GM21529 (cell line): Measurements from ENCODE around the gene PLET1.

Source experiments
- ATAC-seq: cut with Tn5 transposase; IDR thresholded peaks from one replicate; pipeline ENCODE4 v1.9.1; 2021; ENCODE audit not compliant: unreplicated experiment

Gene PLET1

DNA sequence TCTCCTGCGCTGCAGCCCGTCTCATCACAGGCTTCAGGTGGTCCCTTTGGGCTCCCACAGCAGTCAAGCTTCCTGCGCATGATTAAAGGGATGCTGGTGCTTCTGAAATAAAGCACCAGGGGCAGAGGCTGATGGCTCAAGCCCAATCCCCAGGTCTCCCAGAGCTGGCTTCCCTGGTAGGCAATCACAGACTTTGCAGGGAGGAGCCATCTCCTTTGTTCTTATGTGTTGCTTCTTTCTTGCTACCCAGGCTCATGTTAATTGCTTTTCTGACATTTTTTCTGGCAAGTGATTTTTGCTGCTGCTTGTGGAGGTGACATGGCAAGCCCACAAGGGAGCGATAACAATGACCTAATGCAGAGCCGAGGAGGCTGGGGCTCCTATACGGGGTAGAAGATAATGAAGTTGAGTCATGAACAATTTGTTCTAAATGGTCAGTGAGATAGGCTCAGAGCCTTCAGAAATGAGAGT is 25.2 kb upstream of the PLET1 start:
- no peak for ATAC-seq

GRCh38 chr11:112281726-112282125 is 21.1 kb upstream of the PLET1 start:
- ATAC-seq = no peak

DNA sequence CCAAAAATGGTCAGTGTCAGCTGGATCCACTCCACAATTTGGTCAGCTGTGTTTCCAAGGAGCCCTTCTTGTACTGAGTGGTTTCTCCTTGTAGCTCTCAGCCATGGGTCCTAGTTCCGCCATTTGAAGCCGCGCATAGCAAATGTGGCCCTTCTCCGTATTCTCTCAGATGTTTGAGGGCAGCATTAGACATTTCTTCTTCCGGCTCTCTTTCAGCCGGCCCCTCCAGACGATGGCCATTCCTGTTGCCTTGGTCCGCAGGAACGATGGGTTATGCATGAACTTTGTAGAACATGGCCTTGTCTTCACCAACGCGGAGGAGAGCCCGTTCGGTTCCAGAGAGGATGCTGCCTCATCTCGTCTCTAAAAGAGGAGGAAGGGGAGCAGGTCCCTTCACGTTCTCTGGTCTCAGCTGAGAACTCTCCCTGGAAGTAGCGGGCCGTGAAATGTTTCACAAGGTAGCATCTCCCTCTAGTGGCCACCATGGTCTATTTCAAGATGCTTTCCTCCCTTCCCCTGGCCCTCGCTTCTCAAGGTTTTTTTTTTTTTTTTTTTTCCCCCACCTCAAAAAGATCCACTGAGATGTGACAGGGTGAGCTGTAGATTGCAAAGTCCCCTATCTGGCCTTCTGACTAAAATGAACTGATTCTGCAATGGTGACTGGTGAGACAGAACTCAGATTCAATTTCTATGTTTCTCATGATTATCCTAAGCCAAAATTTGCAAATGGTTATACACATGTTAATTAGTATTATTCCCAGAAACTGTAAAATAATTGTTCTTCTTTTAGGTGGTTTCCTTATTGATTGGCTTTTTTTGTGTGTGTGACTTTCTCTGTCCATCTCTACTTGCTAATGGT is 19.8 kb upstream of the PLET1 start:
- ATAC-seq = peak; percentile 87

GRCh38 chr11:112279901-112280267 is 19.2 kb upstream of the PLET1 start:
- ATAC-seq = peak; percentile 56

- ATAC-seq = no peak
Observed at GRCh38 chr11:112278803-112279202, 18.1 kb upstream of the PLET1 start.

DNA sequence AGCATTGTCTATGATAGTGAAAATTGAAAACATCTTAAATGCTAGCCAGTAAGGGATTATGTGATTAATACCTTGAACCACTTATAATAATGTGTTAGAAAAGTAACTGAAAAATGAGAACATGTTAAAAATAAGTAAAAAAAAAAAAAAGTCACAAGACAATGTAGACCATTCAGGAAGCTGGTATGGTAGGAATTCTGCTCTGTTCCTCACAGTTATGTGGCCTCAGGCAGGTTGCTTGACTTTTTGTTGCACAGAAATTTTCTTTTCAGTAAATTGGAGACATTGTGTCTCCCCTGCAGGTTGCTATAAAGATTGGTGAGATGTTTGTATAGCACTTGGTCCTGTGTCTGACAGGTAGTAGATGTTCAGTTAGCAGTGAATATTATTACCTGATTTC is 17.3 kb upstream of the PLET1 start:
- no peak for ATAC-seq

DNA sequence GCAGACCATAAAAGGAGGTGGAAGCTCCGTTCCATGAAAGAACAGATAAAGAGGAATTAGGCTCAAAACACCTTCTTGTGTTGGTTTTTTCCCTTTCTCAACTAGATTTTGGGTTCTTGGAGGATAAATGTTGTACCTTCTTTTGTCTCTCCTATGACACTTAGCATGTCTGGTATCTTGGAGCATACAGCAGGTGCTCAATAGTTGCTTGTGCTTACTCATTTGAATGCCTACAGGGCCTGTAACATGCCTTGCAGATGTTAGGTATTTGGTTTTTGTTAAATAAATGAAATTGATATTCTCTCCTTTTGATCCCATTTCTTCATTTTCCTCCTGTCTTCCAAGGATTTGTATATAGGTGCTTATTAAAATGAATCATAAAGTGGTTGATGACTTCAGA is 16.4 kb upstream of the PLET1 start:
- ATAC-seq = no peak

GRCh38 chr11:112274007-112274783 is 13.5 kb upstream of the PLET1 start:
- no peak for ATAC-seq

- no peak for ATAC-seq
Observed at GRCh38 chr11:112273066-112273465, 12.4 kb upstream of the PLET1 start.

DNA sequence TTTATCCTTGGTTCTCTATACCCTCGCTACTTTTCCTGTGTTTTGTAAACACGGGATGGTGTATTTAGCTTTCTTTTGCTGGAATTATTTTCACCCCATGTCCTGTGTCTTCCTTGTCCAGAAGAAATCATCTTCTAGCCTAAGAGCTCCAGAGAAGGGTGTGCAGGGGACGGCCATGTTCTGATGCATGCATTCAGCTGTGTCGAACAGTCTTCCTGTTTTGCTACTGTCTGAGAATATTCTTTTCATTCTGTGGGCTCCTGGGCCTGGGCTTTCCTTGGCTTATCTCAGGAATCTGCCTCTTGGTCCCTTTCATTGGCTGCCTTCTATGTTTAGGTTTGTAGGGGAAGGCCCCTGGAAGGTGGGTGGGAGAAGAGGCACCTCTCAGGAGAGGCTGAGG is 10.6 kb upstream of the PLET1 start:
- no peak for ATAC-seq

DNA sequence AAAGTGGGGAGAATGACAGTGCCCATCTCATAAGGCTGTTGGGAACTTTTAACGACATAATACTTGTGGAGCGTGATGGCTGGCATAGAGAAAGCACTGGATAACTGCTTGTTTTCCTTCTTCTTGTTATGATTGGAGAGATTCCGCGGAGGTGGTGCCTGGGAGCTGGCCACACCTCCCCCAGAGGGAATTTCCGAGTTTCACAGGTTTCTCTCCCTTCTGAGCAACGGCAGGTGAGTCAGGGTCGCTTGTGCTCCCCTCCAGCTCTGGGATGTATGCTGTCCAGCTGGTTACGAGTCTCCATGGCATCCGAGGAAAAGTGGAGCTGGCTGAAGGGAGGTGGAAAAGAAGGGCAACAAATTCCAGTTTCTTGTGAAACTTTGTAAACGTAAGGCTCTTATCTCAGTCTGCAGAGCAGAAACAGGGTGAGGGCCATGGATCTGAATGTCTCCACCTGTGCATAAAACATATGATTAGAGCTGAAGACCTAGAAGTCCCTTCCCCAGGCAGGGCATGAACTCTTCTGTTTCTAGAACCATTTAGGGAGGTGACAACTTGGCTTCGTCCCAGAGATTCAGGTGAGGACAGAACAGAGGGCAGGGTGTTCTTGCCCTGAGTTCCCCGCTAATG is 10.0 kb upstream of the PLET1 start:
- no peak for ATAC-seq

GRCh38 chr11:112269139-112269538 is 8.5 kb upstream of the PLET1 start:
- ATAC-seq = no peak

- no peak for ATAC-seq
Observed at GRCh38 chr11:112268406-112268805, 7.7 kb upstream of the PLET1 start.

- no peak for ATAC-seq
Observed at GRCh38 chr11:112267188-112267591, 6.5 kb upstream of the PLET1 start.

DNA sequence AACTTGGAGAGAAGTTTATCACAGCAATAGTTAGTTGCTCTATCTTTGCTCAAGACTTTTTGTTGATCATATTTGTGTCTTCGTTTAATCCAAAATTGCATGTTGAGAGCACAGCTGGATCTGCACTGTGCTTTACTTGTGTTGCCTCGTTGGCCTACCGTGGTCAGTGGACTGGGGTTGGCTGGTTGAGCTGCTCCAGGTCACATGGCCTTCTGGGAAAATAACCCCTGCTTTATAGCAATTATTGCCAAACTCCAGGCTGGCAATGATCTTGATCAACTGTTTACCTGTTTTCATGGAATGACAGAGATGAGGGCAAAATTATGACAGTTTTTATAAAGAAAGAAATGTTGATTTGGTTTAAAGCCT is 5.7 kb upstream of the PLET1 start:
- ATAC-seq = no peak

DNA sequence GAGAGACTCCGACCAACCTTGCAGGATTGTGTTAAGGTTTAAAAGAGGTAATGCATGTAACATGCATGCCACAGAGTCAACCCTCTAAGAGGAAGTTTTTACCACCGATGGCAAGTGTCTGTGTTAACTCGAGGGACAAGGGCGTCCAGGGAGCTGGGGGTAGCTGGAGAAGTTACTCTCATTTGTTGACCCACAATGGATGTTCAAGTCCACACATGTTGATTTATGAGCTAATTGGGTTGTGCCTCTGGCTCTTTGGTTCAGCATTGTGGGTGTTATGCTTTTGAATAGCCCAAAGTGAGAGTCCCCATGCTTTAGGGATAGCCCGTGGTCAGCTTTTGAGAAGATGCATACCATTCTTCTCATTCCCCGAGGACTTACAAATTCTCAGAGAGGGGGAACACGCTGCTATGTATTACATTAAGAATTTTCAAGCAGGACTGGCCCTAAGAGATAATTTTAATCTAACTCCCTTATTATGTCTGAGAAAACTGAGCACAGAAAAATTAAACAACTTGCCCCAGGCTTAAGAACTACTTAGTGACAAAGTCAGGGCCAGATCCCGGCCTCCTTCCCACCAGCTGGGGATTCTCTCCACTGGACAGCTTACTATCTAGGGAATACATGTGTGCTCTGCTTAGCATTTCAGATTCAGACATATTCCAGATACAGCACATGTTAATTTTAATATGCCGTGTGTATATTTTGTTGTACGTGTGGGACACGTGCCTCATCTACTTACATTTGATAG is 5.2 kb upstream of the PLET1 start:
- ATAC-seq = no peak

GRCh38 chr11:112255067-112255720 is 5.5 kb downstream of the PLET1 start:
- no peak for ATAC-seq

DNA sequence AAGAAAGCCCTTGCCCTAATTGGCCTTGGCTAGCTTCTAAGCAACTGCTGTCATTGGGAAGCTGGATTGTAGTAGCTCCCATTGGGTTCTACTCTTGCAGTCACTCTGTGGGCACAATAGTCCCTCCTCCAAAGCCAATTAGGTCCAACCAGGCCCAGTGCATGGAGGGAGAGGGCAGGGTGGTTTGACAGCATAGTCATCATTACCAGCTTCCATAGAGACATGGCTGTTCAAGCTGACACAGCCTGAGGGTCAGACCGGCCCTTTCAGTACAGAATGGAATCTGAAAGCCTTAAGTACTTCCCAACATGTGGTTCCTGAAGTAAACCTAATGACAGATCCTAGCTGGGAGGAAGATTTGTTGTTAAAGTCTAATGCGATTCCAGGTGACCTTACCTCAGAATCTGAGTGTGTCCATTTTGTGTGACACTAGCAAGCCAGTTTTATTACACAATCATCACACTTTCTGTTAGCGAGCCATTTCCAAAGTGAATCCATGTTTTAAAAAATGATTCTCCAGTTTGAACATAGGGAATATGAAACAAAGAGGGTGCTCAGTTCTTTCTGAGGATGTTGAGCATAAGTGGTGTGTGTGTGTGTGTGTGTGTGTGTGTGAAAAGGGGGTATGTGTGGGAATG is 6.9 kb downstream of the PLET1 start:
- ATAC-seq = no peak

- ATAC-seq = no peak
Observed at GRCh38 chr11:112249871-112250610, 10.6 kb downstream of the PLET1 start.
